ENCODE results near the gene SYT2. TPM values are rescaled to one million over a fixed set of nuclear protein-coding genes. Genes with fewer than 3 reads are reported as not detected.

SYT2 gene
- total and polyA plus RNA-seq, 2 of the 13 experiments (the other 11 are each of a cell fraction or from before 2014, with no cell fraction given), result not detected

- TF ChIP-seq CAMTA2 (CRISPR knock-in tag; IDR thresholded peaks at IDR 0.05; ENCODE audit: borderline replicate concordance) (no peak), STAT6 (CRISPR knock-in tag; IDR thresholded peaks at IDR 0.05; ENCODE audit: borderline replicate concordance) (no peak), NR2C2 (CRISPR knock-in tag; IDR thresholded peaks at IDR 0.05; ENCODE audit: borderline replicate concordance) (no peak), NFRKB (IDR thresholded peaks at IDR 0.05) (no peak), ZBTB25 (CRISPR knock-in tag; IDR thresholded peaks at IDR 0.05) (no peak), ETV6 (CRISPR knock-in tag; conservative IDR thresholded peaks at IDR 0.05) (no peak), SCMH1 (CRISPR knock-in tag; IDR thresholded peaks at IDR 0.05; ENCODE audit: borderline replicate concordance) (no peak), ZNF660 (CRISPR knock-in tag; IDR thresholded peaks at IDR 0.05; ENCODE audit: borderline replicate concordance, low read depth) (no peak), BCL6 (CRISPR knock-in tag; IDR thresholded peaks at IDR 0.05) (no peak)
- in situ Hi-C loops (cut with HindIII; ENCODE audit: extremely low pct_ligation_motif_present, low pct_unique_long_range_greater_than_20kb) (no loop called here), intact Hi-C loops (cut with micrococcal nuclease; ENCODE audit: unreplicated experiment) (no loop called here)
- no TSS peak for BruUV-seq (replicated peaks)
- Histone ChIP-seq H3K4me2 (ENCODE audit: low read depth, low read length) (no peak overlapping the region), H3K79me2 (ENCODE audit: insufficient read depth, low read length) (no peaks in the 10 kb centered on the region), H3K9ac (ENCODE audit: insufficient read depth, low read depth, low read length) (no peak overlapping the region), H3K27me3 (ENCODE audit: control insufficient read depth in 1 of 2, insufficient read depth in 2 of 2, low read length in 2 of 2) (peaks cover 1 to 27% of the 10 kb centered on the region in 2 experiments; a peak in 2 of 5 replicates), H3K36me3 (replicated peaks in 1 of 2; ENCODE audit: control insufficient read depth in 1 of 2, insufficient read depth in 2 of 2, low read length in 2 of 2) (no peaks in the 10 kb centered on the region), H3K27ac (ENCODE audit: extremely low read length, insufficient read depth, low read length) (no peak overlapping the region), H3K9me3 (ENCODE audit: low read length) (0 out of 2 replicates have a peak, but pooled peaks cover 4% of the 10 kb centered on the region), H2AFZ (ENCODE audit: low read length) (no peak overlapping the region), H3K4me3 (replicated peaks in 1 of 3; ENCODE audit: insufficient read depth in 1 of 3, low read depth in 2 of 3, low read length in 3 of 3) (no peak overlapping the region), H3K4me1 (ENCODE audit: insufficient read depth, low read length) (no peaks in the 10 kb centered on the region), H4K20me1 (ENCODE audit: insufficient read depth, low read length) (no peaks in the 10 kb centered on the region)
- WGBS (ENCODE audit: low lambda C conversion rate), result under 1% methylated on average over 4 of the region's 4 CpGs
- ATAC-seq (no peak), DNase-seq (ENCODE audit: low spot score) (no peak), FAIRE-seq (no peak)
- ChIA-PET POLR2A (no interaction called here), CTCF (ENCODE audit: low intra/inter-chr PET ratio, low total read pairs) (no interaction called here)
These were observed 30.7 kb downstream of the SYT2 start for GRCh38 chr1:202679406-202680177.
